Naive thymus-derived CD4-positive, alpha-beta T cell (primary cell): ENCODE data around the gene SLC2A13. TPM values are rescaled to one million over a fixed set of nuclear protein-coding genes. Genes with fewer than 3 reads are reported as not detected.
"Not testable (repeated sequence)": the region's sequence is repeated elsewhere in the genome, so short reads cannot be mapped to it uniquely, and the experiment has no call there.

ENCODE experiments used
- ATAC-seq: fragments of 150-1000 bp; cut with Tn5 transposase; 2 replicates; pipeline ENCODE4 v1.10.0; 2021; ENCODE audit warnings: mild to moderate bottlenecking, moderate library complexity
- CTCF ChIA-PET: fragments of 350-600 bp; sonication (Branson Sonifier 250); formaldehyde crosslinking; loops from one replicate; lab custom pipeline; 2021; ENCODE audit warnings: antibody characterized with exemption; lab: Charles Lee
- POLR2A ChIA-PET: fragments of 350-600 bp; sonication (Branson Sonifier 250); formaldehyde crosslinking; loops from one replicate; lab custom pipeline; 2021; ENCODE audit warnings: antibody characterized with exemption, inconsistent platforms; lab: Charles Lee
- DNase-seq, 9 donors: peaks; one replicate each; pipeline versions ENCODE4 v3.0.0 to v3.0.0-alpha.2; 2020 to 2022; ENCODE audit warnings: mixed read lengths in 1 of 9
- H3K27ac ChIP-seq: one replicate; pipeline ENCODE4 v1.7.0; 2013; ENCODE audit warnings: mild to moderate bottlenecking, low read depth, low read length, moderate library complexity
- H3K27me3 ChIP-seq, 2 donors: one replicate each; pipeline ENCODE4 v1.7.0; 2013; ENCODE audit warnings: low read length in 2 of 2, mild to moderate bottlenecking in 2 of 2, moderate library complexity in 2 of 2; ENCODE audit not compliant: control insufficient read depth in 2 of 2, insufficient read depth in 2 of 2
- H3K36me3 ChIP-seq, 3 experiments: 1 replicate in 2 of 3; 2 replicates in 1 of 3; pipeline ENCODE4 v1.7.0; 2013; ENCODE audit warnings: low read length in 3 of 3, mild to moderate bottlenecking in 3 of 3, moderate library complexity in 1 of 3; ENCODE audit not compliant: insufficient read depth in 3 of 3, control insufficient read depth in 2 of 3
- H3K4me1 ChIP-seq, 2 donors: one replicate each; pipeline ENCODE4 v1.7.0; 2013; ENCODE audit warnings: low read length in 2 of 2, mild to moderate bottlenecking in 2 of 2, moderate library complexity in 1 of 2; ENCODE audit not compliant: control insufficient read depth in 2 of 2, insufficient read depth in 2 of 2
- H3K4me3 ChIP-seq: 2 replicates; pipeline ENCODE4 v1.7.0; 2013; ENCODE audit warnings: mild to moderate bottlenecking, low read length
- H3K9me3 ChIP-seq, 3 experiments: 1 replicate in 2 of 3; 2 replicates in 1 of 3; pipeline ENCODE4 v1.7.0; 2013; ENCODE audit warnings: low read length in 3 of 3; ENCODE audit not compliant: control insufficient read depth in 2 of 3
- H3K27ac Mint-ChIP-seq, 9 donors: one replicate each; pipeline ENCODE4 v1.8.0; 2020 to 2022; ENCODE audit warnings: mixed read lengths in 9 of 9, mild to moderate bottlenecking in 8 of 9, moderate library complexity in 5 of 9, inconsistent platforms in 2 of 9
- H3K27me3 Mint-ChIP-seq, 5 donors: one replicate each; pipeline ENCODE4 v1.8.0; 2021 to 2022; ENCODE audit warnings: mixed read lengths in 5 of 5, mild to moderate bottlenecking in 1 of 5
- H3K36me3 Mint-ChIP-seq, 5 donors: one replicate each; pipeline ENCODE4 v1.8.0; 2020 to 2022; ENCODE audit warnings: mixed read lengths in 5 of 5, mild to moderate bottlenecking in 3 of 5, inconsistent platforms in 1 of 5
- H3K4me1 Mint-ChIP-seq, 7 donors: one replicate each; pipeline ENCODE4 v1.8.0; 2020 to 2022; ENCODE audit warnings: mixed read lengths in 7 of 7, mild to moderate bottlenecking in 3 of 7, inconsistent platforms in 1 of 7
- H3K4me3 Mint-ChIP-seq, 10 donors: one replicate each; pipeline ENCODE4 v1.8.0; 2020 to 2022; ENCODE audit warnings: mild to moderate bottlenecking in 10 of 10, mixed read lengths in 10 of 10, moderate library complexity in 6 of 10, inconsistent platforms in 2 of 10
- H3K9me3 Mint-ChIP-seq, 11 donors: one replicate each; pipeline ENCODE4 v1.8.0; 2020 to 2022; ENCODE audit warnings: mixed read lengths in 11 of 11, mild to moderate bottlenecking in 4 of 11, inconsistent platforms in 1 of 11, moderate library complexity in 1 of 11
- intact Hi-C, 2 donors: fragments of 100-400 bp; cut with micrococcal nuclease; formaldehyde crosslinking; loops; one replicate each; pipeline ENCODE4 v1.15.1; 2023
- polyA plus RNA-seq, 2 donors: library from polyadenylated mRNA; unstranded; fragments of 300-500 nt; fragmentation: Illumina TruSeq; gene quantifications; one replicate each; pipeline ENCODE4 v1.2.3, GENCODE V29; 2021
- total RNA-seq, 6 experiments: library from RNA in 5 of 6; stranded (reverse) in 5 of 6; gene quantifications; 1 replicate in 5 of 6; 2 replicates in 1 of 6; pipeline ENCODE4 v1.2.3 and lab custom pipeline; 2021 to 2026

Gene SLC2A13
- total and polyA plus RNA-seq, 7 experiments from 2014 or later = 1.2 to 5.8 (median 4.4) TPM

DNA sequence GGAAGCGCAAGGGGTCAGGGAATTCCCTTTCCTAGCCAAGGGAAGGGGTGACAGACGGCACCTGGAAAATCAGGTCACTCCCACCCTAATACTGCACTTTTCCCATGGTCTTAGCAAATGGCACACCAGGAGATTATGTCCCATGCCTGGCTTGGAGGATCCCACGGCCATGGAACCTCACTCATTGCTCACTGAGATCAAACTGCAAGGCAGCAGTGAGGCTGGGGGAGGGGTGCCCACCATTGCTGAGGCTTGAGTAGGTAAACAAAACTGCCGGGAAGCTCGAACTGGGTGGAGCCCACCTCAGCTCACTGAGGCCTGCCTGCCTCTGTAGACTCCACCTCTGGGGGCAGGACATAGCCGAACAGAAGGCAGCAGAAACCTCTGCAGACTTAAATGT, 359.7 kb downstream of the SLC2A13 start:
- H3K4me1 ChIP-seq, H3K9me3 ChIP-seq, H3K4me3 ChIP-seq, H3K4me1 Mint-ChIP-seq, H3K27me3 ChIP-seq, DNase-seq, CTCF ChIA-PET, H3K27ac ChIP-seq, H3K36me3 ChIP-seq, ATAC-seq, intact Hi-C loops, POLR2A ChIA-PET, H3K27me3 Mint-ChIP-seq, H3K4me3 Mint-ChIP-seq, H3K27ac Mint-ChIP-seq: not testable (repeated sequence)
- Mint-ChIP-seq H3K9me3 (peaks cover 6 to 29% (median 15%) of the 10 kb centered on the region in 11 donors), H3K36me3 (peaks cover 0 to 16% (median 10%) of the 10 kb centered on the region in 5 donors)

DNA sequence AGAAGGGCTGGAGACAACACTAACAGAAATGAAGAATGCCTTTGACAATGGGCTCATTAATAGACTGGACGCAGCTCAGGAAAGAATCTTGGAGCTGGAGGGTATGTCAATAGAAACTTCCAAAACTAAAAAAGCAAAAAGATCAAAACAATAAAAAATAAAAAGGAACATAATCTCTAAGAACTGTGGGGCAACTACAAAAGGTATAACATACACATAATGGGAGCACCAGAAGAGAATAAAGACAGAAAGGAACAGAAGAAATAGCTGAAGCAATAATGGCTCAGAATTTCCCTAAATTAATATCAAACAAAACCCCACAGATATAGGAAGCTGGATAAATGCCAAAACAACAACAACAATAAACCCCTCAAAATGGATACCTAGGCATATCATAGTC, 362.2 kb downstream of the SLC2A13 start:
- ATAC-seq = no peak

GRCh38 chr12:39736406-39736805, 369.5 kb downstream of the SLC2A13 start:
- H3K36me3 Mint-ChIP-seq = peaks cover 0 to 23% (median 4%) of the 10 kb centered on the region in 5 donors
- peaks cover 2 to 55% (median 21%) of the 10 kb centered on the region in 11 donors for H3K9me3 Mint-ChIP-seq
- no peak overlapping the region for H3K27ac Mint-ChIP-seq
- H3K27me3 ChIP-seq = no peaks in the 10 kb centered on the region
- no peak overlapping the region for H3K4me3 Mint-ChIP-seq
- no peak overlapping the region for H3K27ac ChIP-seq
- DNase-seq (no peak), ATAC-seq (no peak)
- intact Hi-C loops = no loop called here
- POLR2A ChIA-PET = no interaction called here
- CTCF ChIA-PET = no interaction called here
- H3K4me1 ChIP-seq = no peaks in the 10 kb centered on the region
- H3K27me3 Mint-ChIP-seq = peaks cover 0 to 5% (median 0%) of the 10 kb centered on the region in 5 donors
- no peaks in the 10 kb centered on the region for H3K4me1 Mint-ChIP-seq
- no peaks in the 10 kb centered on the region for H3K36me3 ChIP-seq
- H3K9me3 ChIP-seq = peaks cover 0 to 6% (median 0%) of the 10 kb centered on the region in 3 experiments
- H3K4me3 ChIP-seq = no peak overlapping the region

More for the DNA sequence above, 362.2 kb downstream of the SLC2A13 start:
- POLR2A ChIA-PET = no interaction called here
- CTCF ChIA-PET = no interaction called here
- Histone ChIP-seq H3K9me3 (no peaks in the 10 kb centered on the region), H3K4me3 (no peak overlapping the region), H3K36me3 (no peaks in the 10 kb centered on the region), H3K27ac (no peak overlapping the region), H3K27me3 (no peaks in the 10 kb centered on the region), H3K4me1 (no peaks in the 10 kb centered on the region)
- Mint-ChIP-seq H3K36me3 (peaks cover 0 to 21% (median 10%) of the 10 kb centered on the region in 5 donors), H3K27me3 (peaks cover 0 to 3% (median 0%) of the 10 kb centered on the region in 5 donors), H3K9me3 (peaks cover 6 to 23% (median 11%) of the 10 kb centered on the region in 11 donors), H3K4me3 (no peak overlapping the region), H3K4me1 (no peaks in the 10 kb centered on the region), H3K27ac (no peak overlapping the region)
- no peak for DNase-seq
- intact Hi-C loops = no loop called here

DNA sequence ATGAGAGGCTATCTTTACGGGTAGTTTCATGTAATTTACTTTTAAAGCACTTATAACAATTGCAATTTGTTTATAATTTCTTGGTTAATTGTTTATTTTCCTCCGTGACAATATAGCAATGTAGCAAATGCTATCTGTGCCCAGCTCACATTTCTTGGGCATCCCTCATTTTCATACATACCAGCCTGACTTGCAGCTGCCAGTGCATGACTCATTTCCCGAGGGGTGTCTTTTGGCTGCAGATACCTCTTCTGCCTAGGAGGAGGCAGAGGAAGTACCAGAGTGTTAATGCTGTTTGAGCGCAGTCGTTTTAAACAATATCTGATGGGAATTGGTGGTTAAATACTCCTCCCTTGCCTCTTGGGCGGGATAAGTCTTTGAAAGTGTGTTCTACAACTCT, 382.1 kb downstream of the SLC2A13 start:
- no peak for ATAC-seq
- no peak overlapping the region for H3K4me3 ChIP-seq
- DNase-seq = no peak

GRCh38 chr12:39722504-39722903, 383.4 kb downstream of the SLC2A13 start:
- H3K36me3 Mint-ChIP-seq = peaks cover 0 to 7% (median 0%) of the 10 kb centered on the region in 5 donors
- Histone ChIP-seq H3K36me3 (no peaks in the 10 kb centered on the region), H3K27ac (no peak overlapping the region), H3K27me3 (no peaks in the 10 kb centered on the region), H3K4me1 (no peaks in the 10 kb centered on the region), H3K9me3 (no peaks in the 10 kb centered on the region), H3K4me3 (no peak overlapping the region)
- DNase-seq (no peak), ATAC-seq (no peak)
- H3K9me3 Mint-ChIP-seq = peaks cover 0 to 8% (median 0%) of the 10 kb centered on the region in 11 donors
- CTCF ChIA-PET = no interaction called here
- intact Hi-C loops = no loop called here
- H3K4me1 Mint-ChIP-seq = peaks cover 0 to 9% (median 0%) of the 10 kb centered on the region in 7 donors
- H3K27me3 Mint-ChIP-seq = peaks cover 0 to 16% (median 0%) of the 10 kb centered on the region in 5 donors
- H3K27ac Mint-ChIP-seq = no peak overlapping the region
- POLR2A ChIA-PET = no interaction called here
- H3K4me3 Mint-ChIP-seq = no peak overlapping the region

More for the DNA sequence above, 382.1 kb downstream of the SLC2A13 start:
- H3K27ac ChIP-seq = no peak overlapping the region
- H3K4me1 Mint-ChIP-seq = peaks cover 0 to 9% (median 0%) of the 10 kb centered on the region in 7 donors
- intact Hi-C loops = no loop called here
- POLR2A ChIA-PET = no interaction called here
- no peaks in the 10 kb centered on the region for H3K9me3 ChIP-seq
- peaks cover 0 to 11% (median 3%) of the 10 kb centered on the region in 11 donors for H3K9me3 Mint-ChIP-seq
- no peaks in the 10 kb centered on the region for H3K27me3 ChIP-seq
- no peaks in the 10 kb centered on the region for H3K4me1 ChIP-seq
- CTCF ChIA-PET = no interaction called here
- no peaks in the 10 kb centered on the region for H3K36me3 ChIP-seq
- peaks cover 0 to 19% (median 0%) of the 10 kb centered on the region in 5 donors for H3K27me3 Mint-ChIP-seq
- no peak overlapping the region for H3K27ac Mint-ChIP-seq
- no peak overlapping the region for H3K4me3 Mint-ChIP-seq
- H3K36me3 Mint-ChIP-seq = no peaks in the 10 kb centered on the region

DNA sequence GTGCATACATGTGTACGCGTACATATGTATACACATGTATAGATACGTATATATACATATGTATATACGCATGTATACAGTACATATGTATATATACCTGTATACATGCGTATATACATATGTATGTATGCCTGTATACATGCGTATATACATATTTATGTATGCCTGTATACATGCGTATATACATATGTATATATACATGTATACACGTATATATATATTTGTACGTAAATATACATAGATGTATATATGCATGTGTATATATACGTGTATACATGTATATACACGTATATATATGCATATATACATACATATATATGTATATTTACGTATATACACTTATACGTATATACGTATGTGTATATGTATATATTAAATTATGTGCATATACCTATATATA, 392.3 kb downstream of the SLC2A13 start:
- ATAC-seq = no peak
- H3K27me3 Mint-ChIP-seq = peaks cover 0 to 12% (median 4%) of the 10 kb centered on the region in 5 donors

DNA sequence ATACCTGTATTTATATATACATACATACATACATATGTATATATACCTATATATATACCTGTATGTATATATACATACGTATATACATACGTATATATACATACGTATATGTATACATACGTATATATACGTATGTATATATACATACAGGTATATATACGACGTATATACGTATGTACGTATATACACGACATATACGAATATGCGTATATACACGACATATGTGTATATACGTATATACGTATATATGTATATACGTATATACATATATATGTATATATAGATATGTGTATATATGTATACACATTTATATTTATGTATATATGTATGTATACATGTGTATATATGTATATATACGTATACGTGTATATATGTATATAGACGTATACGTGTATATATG, 393.5 kb downstream of the SLC2A13 start:
- Mint-ChIP-seq H3K27me3 (peaks cover 0 to 11% (median 4%) of the 10 kb centered on the region in 5 donors), H3K27ac (no peak overlapping the region)
- CTCF ChIA-PET = no interaction called here

More for the DNA sequence above, 392.3 kb downstream of the SLC2A13 start:
- Histone ChIP-seq H3K36me3 (no peaks in the 10 kb centered on the region), H3K4me1 (no peaks in the 10 kb centered on the region), H3K4me3 (no peak overlapping the region), H3K27ac (no peak overlapping the region), H3K9me3 (no peaks in the 10 kb centered on the region), H3K27me3 (no peaks in the 10 kb centered on the region)
- Mint-ChIP-seq H3K4me1 (no peaks in the 10 kb centered on the region), H3K27ac (no peak overlapping the region), H3K36me3 (peaks cover 0 to 7% (median 0%) of the 10 kb centered on the region in 5 donors), H3K9me3 (no peaks in the 10 kb centered on the region), H3K4me3 (no peak overlapping the region)
- DNase-seq = no peak
- intact Hi-C loops = no loop called here
- CTCF ChIA-PET = no interaction called here
- POLR2A ChIA-PET = no interaction called here

More for the DNA sequence above, 393.5 kb downstream of the SLC2A13 start:
- no peak for ATAC-seq
- no peaks in the 10 kb centered on the region for H3K9me3 ChIP-seq
- no peak overlapping the region for H3K4me3 ChIP-seq
- Mint-ChIP-seq H3K4me3 (no peak overlapping the region), H3K36me3 (no peaks in the 10 kb centered on the region), H3K4me1 (peaks cover 0 to 2% (median 0%) of the 10 kb centered on the region in 7 donors), H3K9me3 (no peaks in the 10 kb centered on the region)
- H3K27me3 ChIP-seq = no peaks in the 10 kb centered on the region
- H3K27ac ChIP-seq = no peak overlapping the region
- intact Hi-C loops = no loop called here
- DNase-seq = no peak
- no peaks in the 10 kb centered on the region for H3K4me1 ChIP-seq
- POLR2A ChIA-PET = no interaction called here
- no peaks in the 10 kb centered on the region for H3K36me3 ChIP-seq
